Measurements from ENCODE around the gene IL9.
"Not testable (repeated sequence)": the region's sequence is repeated elsewhere in the genome, so short reads cannot be mapped to it uniquely, and the experiment has no call there.

IL9 gene

DNA sequence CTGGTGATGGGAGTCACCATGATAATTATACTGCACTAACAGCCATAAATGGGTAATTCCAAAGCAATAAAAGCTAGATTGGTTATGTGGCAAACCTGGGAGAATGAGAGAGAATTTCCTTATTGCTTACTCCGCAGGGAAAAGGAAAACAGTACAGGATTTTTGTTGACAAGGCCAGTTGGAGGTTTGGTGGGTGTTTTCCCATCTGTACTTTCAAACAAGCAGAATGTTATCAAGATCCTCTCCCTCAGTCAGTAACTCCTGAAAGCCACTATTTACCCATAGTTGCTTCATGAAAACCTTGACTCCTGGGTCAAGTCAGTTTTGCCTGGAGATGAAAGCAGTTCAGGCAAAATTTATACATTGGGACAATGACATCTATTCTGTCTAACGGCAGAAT lies 26.4 kb downstream of the IL9 start:
- no peak for DNase-seq (ENCODE audit: low read depth in 2 of 2)

- no peak for DNase-seq (ENCODE audit: low read depth in 2 of 2)
Measured at GRCh38 chr5:135868681-135869080, 27.0 kb downstream of the IL9 start.

DNA sequence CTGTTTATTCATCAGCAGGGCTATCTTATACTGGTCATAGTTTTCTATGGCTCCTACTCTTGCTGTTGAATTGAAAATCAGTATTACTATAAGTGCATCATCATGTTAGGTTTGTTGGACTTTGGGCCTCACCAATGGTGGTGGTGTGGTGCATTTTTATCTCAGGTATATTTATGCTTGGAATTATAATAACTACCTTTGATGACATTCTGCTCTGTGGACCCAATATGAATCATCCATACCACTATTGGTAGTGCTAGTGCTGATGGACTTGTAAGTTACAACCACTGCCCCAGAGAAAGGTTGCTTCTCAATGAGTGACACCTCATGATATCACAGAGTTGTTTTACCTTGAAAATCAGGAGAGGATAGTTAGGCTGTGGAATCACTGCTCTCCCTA lies 28.0 kb downstream of the IL9 start:
- no peak for DNase-seq (ENCODE audit: low read depth in 2 of 2)

- DNase-seq (ENCODE audit: low read depth in 2 of 2): no peak
Measured at GRCh38 chr5:135866016-135866415, 29.6 kb downstream of the IL9 start.

DNA sequence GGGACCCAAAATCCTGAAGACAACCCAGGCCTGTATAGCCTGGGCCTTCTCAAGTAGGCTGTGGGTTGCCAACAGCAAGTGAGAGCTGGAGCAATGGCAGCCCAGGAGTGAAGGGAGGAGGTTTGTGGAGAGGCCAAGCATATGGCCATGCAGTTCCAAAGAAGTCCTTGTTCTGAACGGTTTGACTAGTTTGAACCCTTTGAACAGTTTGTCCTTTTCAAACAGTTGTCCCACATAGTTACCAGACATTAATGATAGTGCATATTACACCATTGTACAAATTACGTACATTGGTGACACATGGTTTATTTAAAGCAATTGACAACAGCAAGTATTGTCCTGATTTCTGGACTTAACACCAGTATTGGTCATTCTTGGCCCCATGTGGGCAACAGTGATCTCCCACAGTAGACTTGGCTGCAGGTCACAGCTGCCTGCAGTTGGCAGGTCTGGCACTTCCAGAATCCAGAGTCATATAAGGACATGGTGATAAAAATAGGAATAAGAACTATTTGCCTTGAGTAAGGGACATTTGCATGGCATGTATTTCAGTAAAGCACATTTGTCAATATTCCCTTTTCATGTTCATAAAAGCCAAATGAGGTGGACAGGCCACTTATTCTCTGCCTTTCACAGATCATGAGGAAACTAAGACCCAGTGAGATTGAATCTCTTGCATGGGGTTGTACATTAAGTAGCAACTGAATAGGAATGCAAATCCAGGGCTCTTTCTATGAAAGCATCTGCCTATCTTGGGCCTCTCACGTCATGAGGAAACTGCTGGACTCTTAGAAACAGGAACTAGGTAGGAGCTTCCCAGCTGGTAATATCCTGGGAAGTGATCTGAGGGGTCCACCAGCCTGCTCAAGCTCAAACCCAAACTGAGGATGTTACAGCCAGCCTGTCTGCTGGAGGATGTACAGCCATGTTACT lies 30.9 kb downstream of the IL9 start:
- DNase-seq (ENCODE audit: low read depth in 2 of 2): no peak

GRCh38 chr5:135862744-135863143 lies 32.9 kb downstream of the IL9 start:
- DNase-seq (ENCODE audit: low read depth in 2 of 2): no peak

DNA sequence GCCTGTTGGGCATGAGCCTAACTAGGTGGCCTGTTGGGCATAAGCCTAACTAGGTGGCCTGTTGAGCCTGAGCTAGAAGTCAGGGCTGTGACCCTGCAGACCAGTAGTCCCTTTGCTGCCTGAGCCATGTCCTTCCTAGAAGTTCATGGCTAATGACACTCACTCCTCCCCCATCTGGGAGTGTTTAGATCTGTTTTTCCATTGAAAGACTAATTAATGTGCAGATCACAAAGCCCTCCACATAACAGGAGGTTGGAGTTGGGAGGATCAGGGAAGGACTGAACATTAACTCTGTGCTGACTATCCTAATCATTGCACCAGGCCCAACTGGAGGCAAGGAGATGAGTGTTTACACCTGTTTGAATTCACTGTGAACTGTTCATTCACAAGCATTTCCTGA lies 33.6 kb downstream of the IL9 start:
- DNase-seq (ENCODE audit: low read depth in 2 of 2): no peak

GRCh38 chr5:135861641-135862040 lies 34.0 kb downstream of the IL9 start:
- DNase-seq (ENCODE audit: low read depth in 2 of 2): no peak

DNA sequence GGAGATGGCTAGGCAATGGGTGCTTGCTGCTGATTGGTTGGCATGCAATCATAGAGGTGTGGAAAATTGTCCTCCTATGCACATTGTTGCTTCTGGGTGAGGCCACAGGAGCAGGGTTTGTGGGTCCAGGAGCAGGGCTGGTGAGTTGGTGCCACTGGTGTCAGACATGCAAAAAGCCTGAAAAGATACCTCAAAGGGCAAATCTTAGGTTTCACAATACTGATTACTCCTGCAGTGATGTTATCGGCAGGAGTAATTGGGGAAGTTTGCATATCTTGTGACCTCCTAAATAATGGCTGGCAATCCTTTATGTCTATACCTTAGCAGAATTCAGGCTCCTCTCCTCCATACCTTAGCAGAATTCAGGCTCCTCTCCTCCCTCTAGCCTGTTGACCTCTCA lies 36.0 kb downstream of the IL9 start:
- DNase-seq (ENCODE audit: low read depth in 2 of 2): no peak

DNA sequence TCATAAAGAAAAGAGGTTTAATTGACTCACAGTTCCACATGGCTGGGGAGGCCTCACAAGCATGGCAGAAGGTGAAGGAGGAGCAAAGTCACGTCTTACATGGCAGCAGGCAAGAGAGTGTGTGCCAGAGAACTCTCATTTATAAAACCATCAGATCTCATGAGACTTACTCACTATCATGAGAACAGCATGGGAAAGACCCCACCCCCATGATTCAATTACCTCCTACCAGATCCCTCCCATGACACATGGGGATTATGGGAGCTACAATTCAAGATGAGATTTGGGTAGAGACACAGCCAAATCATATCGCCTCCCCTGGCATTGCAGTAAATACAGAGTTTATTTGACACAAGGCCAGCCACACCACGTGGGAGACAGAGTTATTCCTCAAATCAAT lies 36.5 kb downstream of the IL9 start:
- not testable (repeated sequence) for DNase-seq (ENCODE audit: low read depth in 2 of 2)

DNA sequence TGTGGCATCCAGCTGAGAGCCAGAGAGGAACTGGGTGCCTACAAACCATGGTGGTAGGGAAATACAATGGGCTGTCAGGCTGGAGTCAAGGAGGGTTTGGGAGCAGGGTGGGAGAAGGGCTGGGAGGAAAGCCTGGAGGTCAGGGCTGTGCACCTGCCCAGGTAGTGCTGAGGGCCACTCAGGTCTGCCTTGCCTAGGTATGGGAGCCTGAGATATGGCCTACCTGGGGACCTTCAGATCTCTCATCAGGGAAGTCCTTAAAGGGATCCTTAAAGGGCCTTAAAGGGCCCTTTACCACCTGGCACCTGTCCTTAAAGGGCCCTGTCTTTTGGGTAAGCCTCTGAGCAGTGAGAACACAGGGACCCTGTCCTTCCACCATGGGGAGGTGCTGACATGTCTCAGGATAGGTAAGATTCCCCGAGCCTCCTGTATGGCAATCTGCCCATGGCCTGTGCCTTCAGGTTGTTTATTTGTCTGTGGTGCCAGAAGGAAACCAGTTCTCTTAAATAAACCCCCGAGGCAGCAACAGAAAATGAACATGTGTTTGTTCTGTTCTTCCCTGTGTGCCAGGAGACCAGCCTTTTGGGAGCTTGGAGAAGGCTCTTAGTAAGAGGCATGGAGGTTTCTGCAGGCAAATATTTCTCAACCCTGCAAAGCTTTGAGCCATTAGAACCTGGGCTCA lies 37.9 kb downstream of the IL9 start:
- no peak for DNase-seq (ENCODE audit: low read depth in 2 of 2)

- no peak for DNase-seq (ENCODE audit: low read depth in 2 of 2)
Measured at GRCh38 chr5:135851915-135852845, 43.5 kb downstream of the IL9 start.

DNA sequence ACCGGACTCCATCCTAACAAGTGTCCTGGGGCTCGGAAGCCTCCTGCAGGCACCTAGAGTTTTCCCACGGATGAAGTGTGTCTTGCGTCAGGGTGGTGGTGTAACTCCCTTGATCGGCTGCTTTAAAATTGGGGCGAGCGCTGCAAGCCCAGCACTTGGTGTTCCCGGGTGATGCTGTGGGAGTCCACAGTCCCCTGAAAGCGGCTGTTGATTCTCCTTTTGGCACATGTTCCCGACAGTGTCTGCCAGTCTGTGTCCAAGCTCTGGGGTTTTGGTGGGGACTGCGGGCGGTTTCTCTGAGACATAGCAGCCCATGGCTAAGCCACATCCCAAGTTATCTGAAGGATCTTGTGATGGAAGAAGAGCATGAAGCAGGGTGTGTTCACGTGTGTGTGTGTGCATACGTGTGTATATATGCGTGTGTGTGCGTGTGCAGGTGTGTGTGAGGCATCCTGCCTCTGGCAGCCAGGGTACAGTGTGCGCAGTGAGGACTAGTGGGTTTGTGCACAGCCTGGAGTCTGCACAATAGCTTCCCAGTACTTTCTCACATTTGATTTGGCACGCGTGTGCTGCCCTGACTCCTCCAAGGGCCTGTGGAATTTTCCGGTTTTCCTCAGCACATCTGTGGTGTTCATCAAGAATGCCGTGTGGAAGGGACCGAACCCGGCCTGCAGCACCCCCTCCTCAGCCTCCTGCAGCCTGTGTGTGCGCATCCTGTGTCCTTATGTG lies 44.3 kb downstream of the IL9 start:
- no peak for DNase-seq (ENCODE audit: low read depth in 2 of 2)

DNA sequence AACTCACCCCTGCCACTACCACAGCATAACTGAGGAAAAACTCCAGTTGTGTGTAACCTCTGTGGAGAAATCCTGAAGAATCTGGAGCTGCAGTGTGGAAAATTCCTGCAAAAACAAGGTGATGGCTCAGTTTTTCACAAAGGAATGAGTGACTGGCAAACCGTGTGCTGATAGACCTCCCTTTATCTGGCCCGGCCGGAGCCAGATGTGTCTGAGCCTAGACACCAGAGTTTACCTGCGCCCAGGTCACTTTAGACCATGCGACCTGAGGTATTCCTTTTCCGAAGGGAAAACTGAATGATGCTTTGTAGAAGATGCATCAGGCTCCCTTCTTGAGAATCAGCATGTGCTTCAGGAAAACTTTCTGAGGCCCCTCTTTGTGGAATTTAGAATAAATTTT lies 45.0 kb downstream of the IL9 start:
- DNase-seq (ENCODE audit: low read depth in 2 of 2): no peak

DNA sequence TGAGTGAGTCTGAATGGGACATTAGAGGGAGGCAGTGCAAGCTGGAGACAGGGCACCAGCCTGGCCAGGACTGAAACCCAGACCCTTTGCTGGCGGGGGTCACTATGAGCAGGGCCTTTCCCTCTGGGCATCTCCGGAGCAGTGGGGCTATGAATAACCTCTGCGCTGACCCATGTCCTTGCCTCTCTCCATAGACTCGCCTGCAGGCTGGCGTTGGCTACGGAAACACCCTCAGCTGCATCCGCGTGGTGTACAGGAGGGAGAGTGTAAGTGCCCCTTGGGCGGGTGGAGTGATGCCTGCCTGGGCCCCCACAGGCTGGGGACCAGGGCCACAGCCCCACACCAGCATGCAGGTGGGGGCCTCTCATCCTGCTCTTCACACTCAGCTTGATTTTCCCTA lies 45.4 kb downstream of the IL9 start:
- DNase-seq (ENCODE audit: low read depth in 2 of 2): no peak

GRCh38 chr5:135847976-135848375 lies 47.7 kb downstream of the IL9 start:
- DNase-seq (ENCODE audit: low read depth in 2 of 2): no peak

DNA sequence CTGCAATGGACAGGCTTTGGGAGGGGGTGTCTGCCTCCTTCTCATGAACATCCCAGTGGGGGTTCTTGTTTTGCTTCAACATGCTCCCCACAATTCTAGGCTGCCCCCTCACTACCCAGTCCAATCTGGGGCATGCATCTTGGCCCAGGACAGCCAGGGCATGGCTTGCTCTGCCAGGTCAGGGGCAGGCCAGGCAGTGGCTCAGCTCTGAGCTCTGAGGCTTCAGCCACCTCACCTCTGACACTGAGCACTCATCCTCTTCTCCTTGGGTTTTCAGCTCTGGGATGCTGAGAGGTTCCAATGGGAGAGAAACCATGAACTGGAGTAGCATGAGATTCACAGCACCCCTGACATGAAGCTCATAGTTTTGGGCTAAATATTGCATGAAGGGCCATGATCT lies 49.3 kb downstream of the IL9 start:
- DNase-seq (ENCODE audit: low read depth in 2 of 2): no peak

- no peak for DNase-seq (ENCODE audit: low read depth in 2 of 2)
Measured at GRCh38 chr5:135843571-135844337, 51.9 kb downstream of the IL9 start.

DNA sequence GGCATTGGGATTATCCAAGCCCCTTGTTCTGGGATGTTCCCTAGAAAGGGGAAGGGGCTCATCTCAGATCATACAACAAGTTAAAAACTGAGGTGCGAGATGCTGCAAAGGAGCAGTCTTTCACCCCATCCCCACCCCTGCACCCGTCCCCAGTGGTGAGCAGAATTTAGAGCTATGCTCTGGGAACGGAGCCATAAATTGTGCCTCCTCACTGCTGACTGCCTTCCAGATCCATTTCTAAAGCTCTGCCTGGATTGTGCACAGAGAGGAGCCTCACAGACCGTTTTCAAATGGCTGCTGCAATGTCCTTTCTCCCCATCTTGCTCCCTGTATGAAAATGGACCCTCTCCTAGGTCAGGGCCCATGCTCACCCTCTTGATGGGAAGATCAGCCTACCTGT lies 52.9 kb downstream of the IL9 start:
- DNase-seq (ENCODE audit: low read depth in 2 of 2): no peak

Data from stimulated activated CD4-positive, alpha-beta T cell treated with anti-CD3 and anti-CD28 coated beads, Interleukin-12 subunit alpha, Interleukin-12 subunit beta, amount 100 ng/mL, for 24 hours (primary cell).